ENCODE measurements around the gene PPP4R3A.
"Not testable (repeated sequence)": the region's sequence is repeated elsewhere in the genome, so short reads cannot be mapped to it uniquely, and the experiment has no call there.

The PPP4R3A gene

GRCh38 chr14:91409240-91409639 lies 100.9 kb downstream of the PPP4R3A start:
- not testable (repeated sequence) for DNase-seq (ENCODE audit: low read depth)
